NCI-H2171 (cell line): ENCODE results near the gene BPNT1.
A peak's percentile ranks its signal among the peaks of the same experiment; 100 is the strongest.
"Not testable (repeated sequence)": the region's sequence is repeated elsewhere in the genome, so short reads cannot be mapped to it uniquely, and the experiment has no call there.

Source experiments
- DNase-seq: peaks from one replicate; lab custom pipeline; 2025; lab: John Stamatoyannopoulos, UW

The BPNT1 gene

GRCh38 chr1:220077887-220078286 lies 11.7 kb downstream of the BPNT1 start:
- DNase-seq: no peak

- DNase-seq: no peak
Measured at GRCh38 chr1:220076861-220077762, 12.5 kb downstream of the BPNT1 start.

- no peak for DNase-seq
Measured at GRCh38 chr1:220067269-220068204, 22.1 kb downstream of the BPNT1 start.

- DNase-seq: no peak
Measured at GRCh38 chr1:220062629-220063028, 27.0 kb downstream of the BPNT1 start.

- no peak for DNase-seq
Measured at GRCh38 chr1:220060876-220061275, 28.7 kb downstream of the BPNT1 start.

GRCh38 chr1:220056374-220056773 lies 33.2 kb downstream of the BPNT1 start:
- DNase-seq: no peak

- peak; percentile 96 for DNase-seq
Measured at GRCh38 chr1:220046052-220046930, 43.3 kb downstream of the BPNT1 start, which contains the start of gene EPRS1. EPRS1 (minus strand) TSS chr1:220046505; CDS start chr1:220046388, 117 bp downstream.

GRCh38 chr1:220045356-220046051 lies 44.1 kb downstream of the BPNT1 start:
- DNase-seq: no peak

GRCh38 chr1:220044678-220045355 lies 44.8 kb downstream of the BPNT1 start:
- no peak for DNase-seq

- no peak for DNase-seq
Measured at GRCh38 chr1:220043646-220044045, 45.9 kb downstream of the BPNT1 start.

- DNase-seq: no peak
Measured at GRCh38 chr1:220040028-220040596, 49.5 kb downstream of the BPNT1 start.

- no peak for DNase-seq
Measured at GRCh38 chr1:220038640-220039039, 50.9 kb downstream of the BPNT1 start.

GRCh38 chr1:220037810-220038209 lies 51.8 kb downstream of the BPNT1 start:
- not testable (repeated sequence) for DNase-seq

- DNase-seq: no peak
Measured at GRCh38 chr1:220032911-220033310, 56.7 kb downstream of the BPNT1 start.

GRCh38 chr1:220031287-220031686 lies 58.3 kb downstream of the BPNT1 start:
- DNase-seq: no peak

- peak; percentile 41 for DNase-seq
Measured at GRCh38 chr1:220028346-220028895, 61.2 kb downstream of the BPNT1 start.

GRCh38 chr1:220019071-220019470 lies 70.5 kb downstream of the BPNT1 start:
- DNase-seq: no peak

- no peak for DNase-seq
Measured at GRCh38 chr1:220013497-220013896, 76.1 kb downstream of the BPNT1 start.

- DNase-seq: no peak
Measured at GRCh38 chr1:220012259-220012658, 77.3 kb downstream of the BPNT1 start.

- DNase-seq: no peak
Measured at GRCh38 chr1:220011620-220012019, 78.0 kb downstream of the BPNT1 start.
